Fibroblast of mammary gland (primary cell): Measurements from ENCODE around the gene FRMD4B.

Source experiments
- DNase-seq: peaks from one replicate; pipeline ENCODE4 v3.0.0-alpha.2; 2010; ENCODE audit warnings: low read depth
- H3K4me3 ChIP-seq: 2 replicates; pipeline ENCODE4 v1.5.1; 2011; ENCODE audit warnings: low read depth, mild to moderate bottlenecking, low read length, moderate library complexity; ENCODE audit not compliant: control insufficient read depth
- CTCF ChIP-seq: conservative IDR thresholded peaks from 2 replicates; pipeline ENCODE4 v1.5.1; 2011; ENCODE audit warnings: low read depth, low read length, inconsistent platforms; ENCODE audit not compliant: control insufficient read depth, insufficient read depth

The FRMD4B gene

GRCh38 chr3:69306239-69307185 is 79.4 kb downstream of the FRMD4B start:
- peak; percentile 96 for DNase-seq
- TF ChIP-seq CTCF, result peak; percentile 98

GRCh38 chr3:69305011-69305410 is 80.9 kb downstream of the FRMD4B start:
- no peak overlapping the region for H3K4me3 ChIP-seq
- peak; percentile 25 for DNase-seq

More at GRCh38 chr3:69306239-69307185, 79.4 kb downstream of the FRMD4B start:
- H3K4me3 ChIP-seq, result no peak overlapping the region

DNA sequence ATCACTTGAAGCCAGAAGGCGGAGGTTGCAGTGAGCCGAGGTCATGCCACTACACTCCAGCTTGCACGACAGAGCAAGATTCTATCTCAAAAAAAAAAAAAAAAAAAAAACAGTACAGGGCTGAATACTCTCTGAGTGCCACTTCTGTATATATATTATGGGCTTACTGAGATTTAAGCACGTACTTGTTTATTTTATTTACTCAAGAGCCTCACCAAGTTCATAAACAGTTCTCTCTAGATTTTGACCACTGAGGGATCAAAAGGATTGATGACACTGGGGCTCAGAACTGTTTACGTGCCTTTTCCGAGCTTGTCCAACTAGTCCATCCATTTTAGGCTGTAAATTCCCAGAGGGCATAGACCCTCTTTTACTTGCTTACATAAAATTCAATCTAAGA is 81.5 kb downstream of the FRMD4B start:
- TF ChIP-seq CTCF, result no peak
- DNase-seq, result no peak
- no peak overlapping the region for H3K4me3 ChIP-seq

More at GRCh38 chr3:69305011-69305410, 80.9 kb downstream of the FRMD4B start:
- TF ChIP-seq CTCF, result no peak

DNA sequence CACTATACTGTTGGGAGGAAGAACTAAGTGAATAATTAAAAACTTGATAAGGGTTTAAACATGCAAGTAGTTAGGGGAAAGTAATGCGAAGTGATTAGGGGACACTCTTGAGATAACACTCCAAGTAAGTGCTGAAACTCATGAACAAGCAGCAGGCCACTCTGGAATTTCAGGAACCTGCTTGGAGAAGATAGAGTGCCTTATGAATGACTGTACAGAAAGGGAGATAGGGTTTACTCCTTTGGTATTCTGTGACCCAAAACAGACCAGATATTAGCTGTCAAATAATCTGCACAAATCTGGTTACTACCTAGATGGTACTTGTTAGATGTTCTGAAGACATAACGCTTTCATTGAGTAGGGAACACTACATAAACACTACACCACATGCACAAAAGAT is 85.6 kb downstream of the FRMD4B start:
- DNase-seq, result no peak
- no peak overlapping the region for H3K4me3 ChIP-seq
- no peak for TF ChIP-seq CTCF

DNA sequence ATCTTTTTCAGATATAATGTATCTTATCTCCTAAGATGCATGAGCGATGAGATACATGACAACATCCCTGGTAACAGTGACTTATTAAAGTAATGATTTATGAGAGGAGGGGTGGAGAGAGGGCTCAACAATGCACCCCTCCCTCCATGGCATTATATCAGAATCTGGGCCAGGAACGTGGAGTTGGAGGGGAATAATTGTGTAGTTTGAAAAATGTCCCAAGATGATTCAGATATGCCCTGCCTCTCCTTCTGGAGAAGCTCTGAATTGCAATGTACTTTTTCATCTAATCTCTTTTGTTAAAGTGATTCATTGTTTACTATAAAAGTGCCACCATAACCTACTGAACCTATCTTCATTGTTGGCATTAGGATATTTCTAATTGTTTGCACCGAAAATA is 86.5 kb downstream of the FRMD4B start:
- TF ChIP-seq CTCF, result peak; percentile 36
- H3K4me3 ChIP-seq, result no peak overlapping the region
- no peak for DNase-seq

- DNase-seq, result no peak
- TF ChIP-seq CTCF, result no peak
- no peak overlapping the region for H3K4me3 ChIP-seq
Observed at GRCh38 chr3:69297501-69297900, 88.4 kb downstream of the FRMD4B start.
